ENCODE measurements around the gene LEMD2. TPM values are rescaled to one million over a fixed set of nuclear protein-coding genes. Genes with fewer than 3 reads are reported as not detected.

LEMD2 gene
- total RNA-seq, 1 experiment from 2014 or later = 75.8 TPM

DNA sequence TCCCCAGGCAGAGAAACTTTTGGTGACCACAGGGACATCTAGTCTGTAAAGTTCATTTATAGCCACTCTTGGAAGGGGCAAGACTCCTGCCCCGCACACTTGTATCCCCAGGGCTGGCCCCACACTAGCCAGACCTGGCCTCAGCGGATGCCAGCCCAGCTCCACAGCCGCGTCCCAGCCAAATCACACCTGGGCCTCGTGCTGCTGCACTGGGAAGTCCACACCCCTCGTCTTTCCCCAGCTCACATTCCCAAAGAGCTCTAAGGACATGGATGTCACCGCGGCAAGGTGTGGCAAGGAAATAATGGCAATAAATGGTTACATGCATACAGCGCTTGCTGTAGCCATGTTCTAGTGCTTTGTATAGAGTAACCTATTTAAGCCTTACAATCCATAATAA, 50.8 kb downstream of the LEMD2 start:
- Histone ChIP-seq H3K36me3 (ENCODE audit: insufficient read depth, low read length, poor library complexity, severe bottlenecking) (no peaks in the 10 kb centered on the region), H3K27me3 (replicated peaks; ENCODE audit: insufficient read depth, low read depth, low read length, poor library complexity) (no peaks in the 10 kb centered on the region), H3K4me3 (ENCODE audit: low read depth, low read length, poor library complexity, severe bottlenecking) (no peak overlapping the region), H3K4me1 (ENCODE audit: insufficient read depth, low read length, poor library complexity, severe bottlenecking) (no peaks in the 10 kb centered on the region), H3K27ac (ENCODE audit: low read depth, low read length, poor library complexity, severe bottlenecking) (no peak overlapping the region), H3K9me3 (ENCODE audit: low read depth, low read length, poor library complexity, severe bottlenecking) (no peaks in the 10 kb centered on the region)
- intact Hi-C loops (cut with micrococcal nuclease; ENCODE audit: unreplicated experiment) = no loop called here
- CTCF ChIA-PET = no interaction called here
- POLR2A ChIA-PET (ENCODE audit: low non-redundant PET) = no interaction called here
- DNase-seq (ENCODE audit: low spot score) = no peak
- no peak for TF ChIP-seq CTCF (conservative IDR thresholded peaks at IDR 0.05; ENCODE audit: low read depth, low read length)
- BruUV-seq (replicated peaks) = no TSS peak

DNA sequence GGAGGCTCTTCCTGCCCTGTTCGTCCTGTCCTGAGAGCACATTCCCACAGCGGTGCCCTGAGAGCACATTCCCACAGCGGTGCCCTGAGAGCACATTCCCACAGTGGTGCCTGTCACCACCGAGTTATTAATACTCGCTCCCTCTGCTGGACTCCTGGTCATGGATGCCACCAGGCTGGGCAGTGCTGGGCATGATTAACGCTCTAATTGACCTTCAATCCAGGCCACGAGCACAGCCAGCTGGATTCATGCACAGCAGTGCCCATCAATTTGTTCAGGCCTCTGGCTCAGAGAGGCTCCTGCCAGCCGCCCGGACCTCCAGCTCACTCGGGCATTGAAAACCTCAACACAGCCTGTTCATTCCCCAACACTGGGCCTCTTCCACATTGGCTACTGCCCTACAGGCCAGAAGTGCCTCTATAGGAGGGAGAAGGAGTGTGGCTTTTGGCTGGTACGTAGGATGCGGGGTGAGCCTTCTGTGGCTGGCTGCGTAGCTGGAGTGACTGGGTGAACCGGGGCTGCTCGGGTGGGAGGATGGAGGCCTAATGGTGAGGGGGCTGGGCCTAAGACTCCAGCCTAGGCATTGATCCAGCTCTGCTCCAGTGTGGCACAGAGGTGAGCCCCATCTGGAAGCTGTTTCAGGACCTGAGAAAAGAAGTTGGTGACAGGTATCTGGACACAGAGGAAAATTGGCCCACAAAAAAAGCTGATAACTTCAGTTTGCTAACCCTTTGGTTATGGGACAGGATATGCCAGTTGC, 51.5 kb downstream of the LEMD2 start:
- H3K27ac ChIP-seq (ENCODE audit: low read depth, low read length, poor library complexity, severe bottlenecking) = no peak overlapping the region
- ChIA-PET POLR2A (ENCODE audit: low non-redundant PET) (no interaction called here), CTCF (no interaction called here)
- intact Hi-C loops (cut with micrococcal nuclease; ENCODE audit: unreplicated experiment) = no loop called here
- no peak overlapping the region for H3K4me3 ChIP-seq (ENCODE audit: low read depth, low read length, poor library complexity, severe bottlenecking)
- H3K36me3 ChIP-seq (ENCODE audit: insufficient read depth, low read length, poor library complexity, severe bottlenecking) = no peaks in the 10 kb centered on the region
- BruUV-seq (replicated peaks) = no TSS peak
- DNase-seq (ENCODE audit: low spot score) = no peak
- H3K4me1 ChIP-seq (ENCODE audit: insufficient read depth, low read length, poor library complexity, severe bottlenecking) = no peaks in the 10 kb centered on the region
- H3K9me3 ChIP-seq (ENCODE audit: low read depth, low read length, poor library complexity, severe bottlenecking) = no peaks in the 10 kb centered on the region
- TF ChIP-seq CTCF (conservative IDR thresholded peaks at IDR 0.05; ENCODE audit: low read depth, low read length) = no peak
- TF ChIP-seq EZH2 (IDR thresholded peaks at IDR 0.05; ENCODE audit: borderline replicate concordance, low read depth, low read length, poor library complexity, severe bottlenecking) = no peak
- H3K27me3 ChIP-seq (replicated peaks; ENCODE audit: insufficient read depth, low read depth, low read length, poor library complexity) = no peaks in the 10 kb centered on the region

DNA sequence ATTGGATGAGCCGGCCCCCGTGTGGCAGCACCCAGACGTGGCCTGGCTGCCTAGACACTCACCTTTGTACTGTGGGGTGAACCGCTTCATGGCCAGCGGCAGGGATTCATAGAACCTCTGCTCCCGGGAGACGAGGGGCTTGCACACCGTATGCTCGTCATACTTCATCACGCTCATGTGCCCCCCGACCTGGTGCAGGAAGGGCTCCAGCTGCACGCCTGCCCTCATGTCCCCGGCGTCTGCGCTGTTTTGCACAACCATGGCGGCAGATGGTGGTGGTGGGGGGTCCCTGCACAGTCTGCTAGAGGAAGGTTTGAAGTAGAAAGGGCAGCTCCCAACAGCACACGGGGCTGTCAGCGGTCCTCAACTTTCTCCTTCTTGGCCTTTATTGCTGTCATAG, 53.7 kb downstream of the LEMD2 start:
- DNase-seq (ENCODE audit: low spot score) = no peak

More for the DNA sequence above, 53.7 kb downstream of the LEMD2 start:
- H3K27ac ChIP-seq (ENCODE audit: low read depth, low read length, poor library complexity, severe bottlenecking) = no peak overlapping the region
- ChIA-PET CTCF (no interaction called here), POLR2A (ENCODE audit: low non-redundant PET) (no interaction called here)
- H3K4me1 ChIP-seq (ENCODE audit: insufficient read depth, low read length, poor library complexity, severe bottlenecking) = no peaks in the 10 kb centered on the region
- H3K36me3 ChIP-seq (ENCODE audit: insufficient read depth, low read length, poor library complexity, severe bottlenecking) = no peaks in the 10 kb centered on the region
- no peaks in the 10 kb centered on the region for H3K27me3 ChIP-seq (replicated peaks; ENCODE audit: insufficient read depth, low read depth, low read length, poor library complexity)
- BruUV-seq (replicated peaks) = no TSS peak
- TF ChIP-seq CTCF (conservative IDR thresholded peaks at IDR 0.05; ENCODE audit: low read depth, low read length) = no peak
- TF ChIP-seq EZH2 (IDR thresholded peaks at IDR 0.05; ENCODE audit: borderline replicate concordance, low read depth, low read length, poor library complexity, severe bottlenecking) = no peak
- no peak overlapping the region for H3K4me3 ChIP-seq (ENCODE audit: low read depth, low read length, poor library complexity, severe bottlenecking)
- intact Hi-C loops (cut with micrococcal nuclease; ENCODE audit: unreplicated experiment) = no loop called here
- no peaks in the 10 kb centered on the region for H3K9me3 ChIP-seq (ENCODE audit: low read depth, low read length, poor library complexity, severe bottlenecking)
